Natural killer cell (primary cell): Measurements from ENCODE around the gene ERN1. TPM values are rescaled to one million over a fixed set of nuclear protein-coding genes. Genes with fewer than 3 reads are reported as not detected.

Experiments
- ATAC-seq, 3 donors: fragments of 150-1000 bp in 2 of 3; fragments of 200-7000 bp in 1 of 3; cut with Tn5 transposase; 1 replicate in 1 of 3; 2 replicates in 2 of 3; pipeline ENCODE4 v1.10.0; 2021; ENCODE audit warnings: mild to moderate bottlenecking in 2 of 3, moderate library complexity in 2 of 3
- DNase-seq, 2 donors: peaks; one replicate each; pipeline versions ENCODE4 v3.0.0 to v3.0.0-alpha.2; 2013 to 2021; ENCODE audit warnings: mixed read lengths in 1 of 2
- H3K27ac ChIP-seq: one replicate; pipeline ENCODE4 v1.5.1; 2013; ENCODE audit warnings: mild to moderate bottlenecking, low read length
- H3K27me3 ChIP-seq: one replicate; pipeline ENCODE4 v1.6.1; 2013; ENCODE audit warnings: low read length; ENCODE audit not compliant: control insufficient read depth, insufficient read depth
- H3K36me3 ChIP-seq: one replicate; pipeline ENCODE4 v1.6.1; 2013; ENCODE audit warnings: low read length; ENCODE audit not compliant: control insufficient read depth, insufficient read depth
- H3K4me1 ChIP-seq: one replicate; pipeline ENCODE4 v1.6.1; 2013; ENCODE audit warnings: low read length; ENCODE audit not compliant: control insufficient read depth, insufficient read depth
- H3K4me3 ChIP-seq: one replicate; pipeline ENCODE4 v1.5.1; 2013; ENCODE audit warnings: low read length
- H3K9me3 ChIP-seq: one replicate; pipeline ENCODE4 v1.6.1; 2013; ENCODE audit warnings: low read length; ENCODE audit not compliant: control insufficient read depth, insufficient read depth
- H3K27ac Mint-ChIP-seq, 2 donors: one replicate each; pipeline ENCODE4 v1.8.0; 2022; ENCODE audit warnings: mild to moderate bottlenecking in 2 of 2, mixed read lengths in 2 of 2, moderate library complexity in 1 of 2
- H3K27me3 Mint-ChIP-seq, 2 donors: one replicate each; pipeline ENCODE4 v1.8.0; 2022; ENCODE audit warnings: low read depth in 2 of 2, mixed read lengths in 2 of 2
- H3K36me3 Mint-ChIP-seq: one replicate; pipeline ENCODE4 v1.8.0; 2022; ENCODE audit warnings: mixed read lengths
- H3K4me1 Mint-ChIP-seq, 2 donors: one replicate each; pipeline ENCODE4 v1.8.0; 2022; ENCODE audit warnings: mixed read lengths in 2 of 2
- H3K4me3 Mint-ChIP-seq: one replicate; pipeline ENCODE4 v1.8.0; 2022; ENCODE audit warnings: mild to moderate bottlenecking, moderate library complexity, mixed read lengths
- H3K9me3 Mint-ChIP-seq, 2 donors: one replicate each; pipeline ENCODE4 v1.8.0; 2022; ENCODE audit warnings: mixed read lengths in 2 of 2
- CTCF ChIP-seq: fragments of 200-600 bp; IDR thresholded peaks from one replicate; pipeline ENCODE4 v1.8.0; 2022; ENCODE audit warnings: antibody characterized with exemption
- WGBS: methylation state at CpG from one replicate; pipeline ENCODE4 v1.1.7; 2013; ENCODE audit warnings: missing lambda C conversion rate; ENCODE audit not compliant: insufficient coverage; 5-methylcytosine and 5-hydroxymethylcytosine counted together
- intact Hi-C: fragments of 100-400 bp; cut with micrococcal nuclease; formaldehyde crosslinking; loops from one replicate; pipeline ENCODE4 v1.14.2; 2022
- total RNA-seq, 4 donors: library from RNA; stranded (reverse); fragments of 120-200 nt in 1 of 4; gene quantifications; one replicate each; pipeline versions ENCODE4 v1.2.3 to v1.2.4, GENCODE V29; 2013 to 2022

ERN1 gene
- total RNA-seq, 3 donors from 2014 or later (not counting 1 experiment from before 2014, with no cell fraction given) = 52.9 to 90.5 (median 67.2) TPM

GRCh38 chr17:64061178-64061898 is 68.6 kb downstream of the ERN1 start:
- peak overlapping the region; percentile 78 to 97 for H3K27ac Mint-ChIP-seq
- H3K27me3 Mint-ChIP-seq = no peaks in the 10 kb centered on the region
- Histone ChIP-seq H3K27ac (peak overlapping the region; percentile 84), H3K4me1 (peaks cover 82% of the 10 kb centered on the region), H3K36me3 (peaks cover 44% of the 10 kb centered on the region), H3K27me3 (no peaks in the 10 kb centered on the region), H3K9me3 (no peaks in the 10 kb centered on the region), H3K4me3 (no peak overlapping the region)
- no peak for TF ChIP-seq CTCF
- H3K4me1 Mint-ChIP-seq = peaks cover 56 to 84% of the 10 kb centered on the region in 2 donors
- H3K36me3 Mint-ChIP-seq = no peaks in the 10 kb centered on the region
- intact Hi-C loops = no loop called here
- peak in 2 of 3 donors; percentile 21 for ATAC-seq
- peak overlapping the region; percentile 29 for H3K4me3 Mint-ChIP-seq
- DNase-seq = no peak
- peaks cover 0 to 3% of the 10 kb centered on the region in 2 donors for H3K9me3 Mint-ChIP-seq
- 73% methylated on average over 5 of the region's 5 CpGs for WGBS

GRCh38 chr17:64060331-64060730 is 69.6 kb downstream of the ERN1 start:
- no peaks in the 10 kb centered on the region for H3K27me3 Mint-ChIP-seq
- Histone ChIP-seq H3K27me3 (no peaks in the 10 kb centered on the region), H3K4me3 (no peak overlapping the region), H3K4me1 (peaks cover 78% of the 10 kb centered on the region), H3K36me3 (peaks cover 54% of the 10 kb centered on the region), H3K9me3 (no peaks in the 10 kb centered on the region), H3K27ac (peak overlapping the region; percentile 24)
- WGBS = 14% methylated on average over 5 of the region's 5 CpGs
- no peaks in the 10 kb centered on the region for H3K36me3 Mint-ChIP-seq
- H3K4me3 Mint-ChIP-seq = peak overlapping the region; percentile 76
- peaks cover 0 to 3% of the 10 kb centered on the region in 2 donors for H3K9me3 Mint-ChIP-seq
- intact Hi-C loops = no loop called here
- H3K4me1 Mint-ChIP-seq = peaks cover 57 to 76% of the 10 kb centered on the region in 2 donors
- DNase-seq = no peak
- peak overlapping the region; percentile 78 to 97 for H3K27ac Mint-ChIP-seq
- no peak for TF ChIP-seq CTCF
- ATAC-seq = peak in 1 of 3 donors; percentile 48

DNA sequence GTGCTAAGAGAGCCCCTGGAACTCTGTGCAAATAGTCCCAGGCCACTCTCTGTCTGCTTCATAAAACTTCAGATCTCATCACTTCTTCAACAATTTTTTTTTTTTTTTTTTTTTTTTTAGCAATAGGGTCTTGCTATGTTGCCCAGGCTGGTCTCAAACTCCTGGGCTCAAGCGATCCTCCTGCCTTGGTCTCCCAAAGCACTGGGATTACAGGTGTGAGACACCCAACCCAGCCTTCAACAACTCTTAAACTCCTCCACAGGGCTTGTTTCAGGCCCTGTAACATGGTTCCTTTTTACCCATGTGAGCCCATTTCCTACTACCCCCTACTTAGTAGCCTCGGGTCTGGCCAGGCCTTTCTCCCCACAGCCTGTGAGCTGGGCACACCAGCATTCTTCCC is 70.2 kb downstream of the ERN1 start:
- Mint-ChIP-seq H3K36me3 (no peaks in the 10 kb centered on the region), H3K4me1 (peaks cover 57 to 71% of the 10 kb centered on the region in 2 donors), H3K9me3 (peaks cover 0 to 3% of the 10 kb centered on the region in 2 donors), H3K27ac (peak overlapping the region; percentile 78 to 97), H3K27me3 (no peaks in the 10 kb centered on the region), H3K4me3 (peak overlapping the region; percentile 76)
- no peak for ATAC-seq
- intact Hi-C loops = no loop called here
- H3K9me3 ChIP-seq = no peaks in the 10 kb centered on the region
- no peak for DNase-seq
- whole genome bisulfite sequencing = 91% methylated on average over 2 of the region's 2 CpGs
- no peaks in the 10 kb centered on the region for H3K27me3 ChIP-seq
- TF ChIP-seq CTCF = no peak
- peaks cover 72% of the 10 kb centered on the region for H3K4me1 ChIP-seq
- no peak overlapping the region for H3K4me3 ChIP-seq
- peak overlapping the region; percentile 28 for H3K27ac ChIP-seq
- H3K36me3 ChIP-seq = peaks cover 57% of the 10 kb centered on the region
